Central memory CD4-positive, alpha-beta T cell (primary cell): ENCODE data around the gene NRN1L.

Experiments
- DNase-seq: peaks from one replicate; pipeline ENCODE4 v3.0.0; 2022

NRN1L gene

GRCh38 chr16:67922221-67922620 lies 37.5 kb downstream of the NRN1L start:
- no peak for DNase-seq

DNA sequence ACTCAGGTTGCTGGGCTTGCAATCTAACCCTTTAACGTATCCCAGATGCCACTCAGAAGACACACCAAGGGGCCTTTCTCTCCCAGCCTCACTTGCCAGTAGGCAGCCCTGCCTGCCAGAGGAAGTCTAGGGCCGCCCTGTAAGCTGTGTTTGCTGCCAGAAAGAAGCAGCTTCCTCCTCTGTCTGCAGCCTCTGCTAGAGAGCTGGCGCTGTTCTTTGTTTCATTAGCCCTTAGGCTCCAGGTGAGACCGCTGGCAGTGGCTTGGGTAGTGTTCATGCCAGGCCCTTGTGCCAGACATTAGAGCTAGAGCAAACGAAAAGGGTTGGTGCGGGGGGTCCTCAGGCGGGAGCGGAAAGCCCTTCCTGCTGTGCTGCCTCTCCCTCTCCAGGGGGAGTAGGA lies 38.1 kb downstream of the NRN1L start:
- DNase-seq, result no peak

- DNase-seq, result no peak
These were observed 38.9 kb downstream of the NRN1L start for GRCh38 chr16:67923414-67924116.

- no peak for DNase-seq
These were observed 39.6 kb downstream of the NRN1L start for GRCh38 chr16:67924140-67924906.

DNA sequence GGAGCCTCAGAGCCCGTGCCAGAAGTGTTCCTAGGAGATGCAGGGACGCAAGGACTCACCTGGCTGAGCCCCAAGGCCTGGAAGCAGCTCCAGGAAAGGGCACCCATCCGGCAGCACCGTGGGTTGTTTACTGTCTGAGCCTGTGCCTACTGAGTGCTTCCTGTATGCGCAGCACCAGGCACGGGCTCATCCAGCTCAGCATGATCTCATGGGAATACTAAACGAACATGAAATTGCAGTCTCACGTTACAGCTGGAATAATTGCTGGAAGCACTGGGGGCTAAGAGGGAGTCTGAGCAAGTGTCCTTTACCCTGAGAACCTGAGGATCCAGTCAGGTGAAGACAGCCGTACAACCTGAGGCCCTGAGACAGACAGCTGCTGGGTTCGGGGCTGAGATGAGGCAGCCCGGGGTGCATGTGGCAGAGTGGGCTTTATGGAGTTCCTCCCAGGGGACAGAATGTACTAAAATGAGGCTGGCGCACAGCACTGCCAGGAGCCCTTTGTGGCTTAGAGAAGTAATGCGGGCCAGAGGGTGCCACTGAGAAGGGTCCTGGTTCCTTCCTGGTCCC lies 41.6 kb downstream of the NRN1L start:
- DNase-seq, result no peak

DNA sequence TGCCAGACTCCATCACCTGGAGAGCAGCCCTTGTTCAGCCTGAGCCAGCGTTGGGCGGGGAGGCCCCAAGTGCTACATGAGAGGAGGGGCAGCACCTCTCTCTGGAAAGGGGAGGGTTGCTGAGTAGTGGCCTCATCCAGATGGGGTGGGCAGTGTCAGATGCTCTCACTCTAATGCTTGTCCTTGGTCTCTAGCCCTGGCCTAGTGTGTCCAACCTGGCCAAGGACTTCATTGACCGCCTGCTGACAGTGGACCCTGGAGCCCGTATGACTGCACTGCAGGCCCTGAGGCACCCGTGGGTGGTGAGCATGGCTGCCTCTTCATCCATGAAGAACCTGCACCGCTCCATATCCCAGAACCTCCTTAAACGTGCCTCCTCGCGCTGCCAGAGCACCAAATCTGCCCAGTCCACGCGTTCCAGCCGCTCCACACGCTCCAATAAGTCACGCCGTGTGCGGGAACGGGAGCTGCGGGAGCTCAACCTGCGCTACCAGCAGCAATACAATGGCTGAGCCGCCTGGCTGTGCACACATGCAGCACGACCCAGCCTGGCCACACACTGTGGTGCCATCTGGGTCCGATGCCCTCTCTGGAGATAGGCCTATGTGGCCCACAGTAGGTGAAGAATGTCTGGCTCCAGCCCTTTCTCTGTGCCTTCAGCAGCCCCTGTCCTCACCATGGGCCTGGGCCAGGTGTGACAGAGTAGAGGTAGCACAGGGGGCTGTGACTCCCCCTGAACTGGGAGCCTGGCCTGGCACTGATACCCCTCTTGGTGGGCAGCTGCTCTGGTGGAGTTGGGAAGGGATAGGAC lies 42.7 kb downstream of the NRN1L start:
- DNase-seq, result no peak

DNA sequence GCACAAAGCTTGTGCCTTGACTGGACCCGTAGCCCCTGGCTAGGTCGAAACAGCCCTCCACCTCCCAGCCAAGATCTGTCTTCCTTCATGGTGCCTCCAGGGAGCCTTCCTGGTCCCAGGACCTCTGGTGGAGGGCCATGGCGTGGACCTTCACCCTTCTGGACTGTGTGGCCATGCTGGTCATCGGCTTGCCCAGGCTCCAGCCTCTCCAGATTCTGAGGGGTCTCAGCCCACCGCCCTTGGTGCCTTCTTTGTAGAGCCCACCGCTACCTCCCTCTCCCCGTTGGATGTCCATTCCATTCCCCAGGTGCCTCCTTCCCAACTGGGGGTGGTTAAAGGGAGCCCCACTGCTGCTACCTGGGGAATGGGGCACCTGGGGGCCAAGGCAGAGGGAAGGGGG lies 43.5 kb downstream of the NRN1L start:
- no peak for DNase-seq

DNA sequence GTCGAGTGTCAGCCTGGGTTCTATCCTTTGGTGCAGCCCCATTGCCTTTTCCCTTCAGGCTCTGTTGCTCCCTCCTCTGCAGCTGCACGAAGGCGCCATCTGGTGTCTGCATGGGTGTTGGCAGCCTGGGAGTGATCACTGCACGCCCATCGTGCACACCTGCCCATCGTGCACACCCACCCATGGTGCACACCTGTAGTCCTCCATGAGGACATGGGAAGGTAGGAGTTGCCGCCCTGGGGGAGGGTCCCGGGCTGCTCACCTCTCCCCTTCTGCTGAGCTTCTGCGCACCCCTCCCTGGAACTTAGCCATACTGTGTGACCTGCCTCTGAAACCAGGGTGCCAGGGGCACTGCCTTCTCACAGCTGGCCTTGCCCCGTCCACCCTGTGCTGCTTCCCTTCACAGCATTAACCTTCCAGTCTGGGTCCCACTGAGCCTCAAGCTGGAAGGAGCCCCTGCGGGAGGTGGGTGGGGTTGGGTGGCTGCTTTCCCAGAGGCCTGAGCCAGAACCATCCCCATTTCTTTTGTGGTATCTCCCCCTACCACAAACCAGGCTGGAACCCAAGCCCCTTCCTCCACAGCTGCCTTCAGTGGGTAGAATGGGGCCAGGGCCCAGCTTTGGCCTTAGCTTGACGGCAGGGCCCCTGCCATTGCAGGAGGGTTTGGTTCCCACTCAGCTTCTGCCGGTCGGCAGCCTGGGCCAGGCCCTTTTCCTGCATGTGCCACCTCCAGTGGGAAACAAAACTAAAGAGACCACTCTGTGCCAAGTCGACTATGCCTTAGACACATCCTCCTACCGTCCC lies 44.1 kb downstream of the NRN1L start:
- DNase-seq, result peak; percentile 65

DNA sequence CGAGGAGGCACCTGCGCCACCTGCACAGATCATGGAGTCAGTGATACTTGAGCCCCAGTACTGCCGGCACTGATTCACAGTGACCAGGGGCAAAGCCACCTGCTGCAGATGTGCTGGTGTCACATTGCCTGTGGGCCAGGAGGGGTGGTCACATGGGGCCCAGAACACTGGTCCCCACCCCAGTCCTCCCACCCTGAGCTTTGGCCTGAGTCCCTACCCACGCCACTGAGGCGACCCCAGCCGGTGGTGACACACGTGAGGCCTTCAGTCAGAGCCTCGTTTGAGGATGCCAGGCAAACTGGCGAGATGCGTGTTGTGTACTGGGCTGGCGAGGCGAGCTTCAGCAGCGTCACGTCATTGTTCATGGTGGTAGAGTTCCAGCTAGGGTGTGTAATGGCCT lies 45.5 kb downstream of the NRN1L start:
- DNase-seq, result no peak

GRCh38 chr16:67930678-67931211 lies 46.1 kb downstream of the NRN1L start:
- DNase-seq, result no peak

GRCh38 chr16:67931712-67932461 lies 47.2 kb downstream of the NRN1L start, which contains the start of gene CTRL:
CTRL (minus strand) TSS chr16:67931862; CDS start chr16:67931852, 10 bp downstream.
- DNase-seq, result no peak

DNA sequence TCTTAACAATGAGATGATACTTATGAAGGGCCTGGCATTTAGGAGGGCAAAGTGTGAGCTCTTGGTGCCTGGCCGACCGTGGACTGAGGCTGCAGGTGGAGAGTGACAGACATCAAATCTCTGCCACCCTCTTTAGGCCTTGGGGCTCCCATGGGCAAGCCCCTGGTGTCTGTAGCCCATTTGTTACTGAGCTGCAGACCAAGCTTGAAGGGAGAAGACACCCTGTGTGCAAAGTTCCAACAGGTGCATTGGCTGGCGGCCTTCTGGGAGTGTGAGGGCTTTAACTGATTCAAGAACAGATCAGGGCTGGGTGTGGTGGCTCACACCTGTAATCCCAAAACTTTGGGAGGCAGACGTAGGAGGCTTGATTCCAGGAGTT lies 47.8 kb downstream of the NRN1L start:
- no peak for DNase-seq

GRCh38 chr16:67933805-67934204 lies 49.1 kb downstream of the NRN1L start:
- no peak for DNase-seq

DNA sequence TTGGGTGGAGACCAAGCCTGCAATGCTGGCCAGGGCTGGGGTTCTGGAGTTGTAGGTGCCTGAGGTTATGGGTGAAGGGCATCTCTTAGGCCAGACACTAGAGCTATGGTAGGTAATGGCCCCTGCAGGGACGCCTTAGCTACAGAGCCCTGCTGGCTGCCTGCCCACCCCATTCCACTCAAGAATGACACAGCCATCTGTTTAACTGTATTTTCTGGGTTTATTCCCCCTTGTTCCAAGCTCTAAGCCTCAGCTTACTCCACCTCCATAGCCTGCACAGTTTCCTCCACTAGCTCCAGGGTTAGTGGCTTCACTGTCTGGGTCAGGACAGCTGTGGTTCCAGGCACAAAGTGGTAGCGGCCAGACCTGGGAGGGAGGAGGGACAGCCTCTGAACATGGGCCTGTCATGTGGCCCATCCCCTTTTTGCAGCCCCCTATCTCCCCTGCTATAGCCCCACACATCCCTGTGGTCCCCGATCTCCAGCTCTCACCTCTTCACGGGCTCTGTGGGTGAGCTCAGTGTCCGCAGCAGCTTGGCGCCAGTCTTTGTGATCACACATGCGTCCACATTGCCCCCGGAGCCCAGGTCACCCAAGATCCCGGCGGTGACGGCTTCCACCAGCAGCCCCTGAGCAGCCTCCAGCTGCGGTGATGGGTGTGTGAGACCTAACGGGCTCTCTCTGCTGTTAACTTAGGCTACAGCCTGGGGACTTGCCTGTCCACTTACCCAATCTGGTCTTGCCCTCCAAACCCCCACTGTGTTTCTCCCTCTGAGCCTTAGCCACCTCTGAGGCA lies 49.8 kb downstream of the NRN1L start:
- no peak for DNase-seq

- DNase-seq, result no peak
These were observed 50.4 kb downstream of the NRN1L start for GRCh38 chr16:67935101-67935401.

DNA sequence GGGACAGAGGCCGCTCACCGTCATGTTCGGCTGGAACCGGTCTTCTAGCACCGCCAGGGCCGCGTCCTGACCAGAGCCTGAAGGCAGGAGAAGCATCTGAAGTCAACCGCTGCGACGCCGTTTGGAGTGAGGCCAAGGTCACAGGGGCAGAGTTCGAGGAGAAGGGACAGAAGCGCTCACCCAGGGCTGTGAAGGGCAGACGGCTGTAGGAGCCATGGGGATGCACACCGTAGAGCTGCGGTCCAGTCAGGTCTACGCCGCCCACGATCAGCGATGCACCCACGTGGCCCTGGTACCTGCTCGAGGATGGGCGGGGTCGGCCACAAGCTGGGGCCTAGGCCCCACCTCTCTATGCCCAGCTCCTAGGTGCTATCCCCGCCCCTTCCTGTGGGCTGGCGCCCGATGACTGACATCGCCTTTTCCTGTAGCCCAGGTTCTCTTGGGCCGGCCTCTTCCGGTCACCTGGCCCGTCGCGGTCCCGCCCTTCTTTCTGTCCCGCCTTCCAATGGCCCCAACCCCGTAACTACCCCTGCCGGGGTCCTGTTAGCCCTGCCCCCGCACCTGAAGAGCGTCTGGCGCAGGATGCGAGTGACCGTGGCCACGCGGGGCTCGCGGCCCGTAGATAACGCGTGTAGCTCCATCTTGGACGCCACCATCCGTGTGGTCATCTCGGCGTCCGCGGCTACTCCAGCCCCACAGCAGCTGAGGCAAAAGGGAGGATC lies 50.9 kb downstream of the NRN1L start:
- peak; percentile 94 for DNase-seq
